ENCODE data around the gene RASL11A.

GRCh38 chr13:27304099-27304498, 33.5 kb downstream of the RASL11A start:
- TF ChIP-seq EP300 (IDR thresholded peaks at IDR 0.05; ENCODE audit: low read depth) (no peak), CTCF (IDR thresholded peaks at IDR 0.05) (no peak)
